HG03135 (cell line): ENCODE data around the gene UBE2E2.

Experiments
- ATAC-seq: cut with Tn5 transposase; IDR thresholded peaks from one replicate; pipeline ENCODE4 v1.9.1; 2021; ENCODE audit warnings: mild to moderate bottlenecking, moderate library complexity; ENCODE audit not compliant: unreplicated experiment

Gene UBE2E2

GRCh38 chr3:23435318-23435717 is 232.2 kb downstream of the UBE2E2 start:
- ATAC-seq = no peak

GRCh38 chr3:23435904-23436303 is 232.8 kb downstream of the UBE2E2 start:
- ATAC-seq = no peak

- no peak for ATAC-seq
Observed at GRCh38 chr3:23437484-23438145, 234.5 kb downstream of the UBE2E2 start.

GRCh38 chr3:23438657-23439056 is 235.5 kb downstream of the UBE2E2 start:
- peak; percentile 40 for ATAC-seq

- ATAC-seq = no peak
Observed at GRCh38 chr3:23439080-23439479, 236.0 kb downstream of the UBE2E2 start.

GRCh38 chr3:23440416-23441294 is 237.5 kb downstream of the UBE2E2 start:
- no peak for ATAC-seq

GRCh38 chr3:23442598-23443383 is 239.7 kb downstream of the UBE2E2 start:
- ATAC-seq = no peak

GRCh38 chr3:23444386-23444785 is 241.3 kb downstream of the UBE2E2 start:
- ATAC-seq = no peak

- no peak for ATAC-seq
Observed at GRCh38 chr3:23446301-23446700, 243.2 kb downstream of the UBE2E2 start.

- no peak for ATAC-seq
Observed at GRCh38 chr3:23448998-23449537, 245.9 kb downstream of the UBE2E2 start.

- ATAC-seq = no peak
Observed at GRCh38 chr3:23450051-23450450, 246.9 kb downstream of the UBE2E2 start.

GRCh38 chr3:23450806-23451205 is 247.7 kb downstream of the UBE2E2 start:
- ATAC-seq = no peak

- no peak for ATAC-seq
Observed at GRCh38 chr3:23452408-23452807, 249.3 kb downstream of the UBE2E2 start.

- ATAC-seq = no peak
Observed at GRCh38 chr3:23455084-23455483, 252.0 kb downstream of the UBE2E2 start.

- ATAC-seq = no peak
Observed at GRCh38 chr3:23455775-23456174, 252.6 kb downstream of the UBE2E2 start.

- ATAC-seq = no peak
Observed at GRCh38 chr3:23457697-23458096, 254.6 kb downstream of the UBE2E2 start.

- ATAC-seq = no peak
Observed at GRCh38 chr3:23459465-23459864, 256.3 kb downstream of the UBE2E2 start.

GRCh38 chr3:23459889-23460546 is 256.9 kb downstream of the UBE2E2 start:
- ATAC-seq = no peak

- no peak for ATAC-seq
Observed at GRCh38 chr3:23461069-23461468, 257.9 kb downstream of the UBE2E2 start.

- no peak for ATAC-seq
Observed at GRCh38 chr3:23463791-23464190, 260.7 kb downstream of the UBE2E2 start.

GRCh38 chr3:23465569-23465968 is 262.4 kb downstream of the UBE2E2 start:
- ATAC-seq = no peak
